Immature natural killer cell (primary cell): Measurements from ENCODE around the gene DDA1. TPM values are rescaled to one million over a fixed set of nuclear protein-coding genes. Genes with fewer than 3 reads are reported as not detected.
A peak's percentile ranks its signal among the peaks of the same experiment; 100 is the strongest.

Experiments used
- DNase-seq, 3 donors: peaks; one replicate each; pipeline ENCODE4 v3.0.0; 2022; ENCODE audit warnings: mixed read lengths in 1 of 3
- H3K27ac Mint-ChIP-seq, 6 donors: one replicate each; pipeline ENCODE4 v1.8.0; 2020; ENCODE audit warnings: mixed read lengths in 6 of 6, mild to moderate bottlenecking in 5 of 6, inconsistent platforms in 4 of 6, moderate library complexity in 3 of 6
- H3K27me3 Mint-ChIP-seq, 3 donors: one replicate each; pipeline ENCODE4 v1.8.0; 2020 to 2021; ENCODE audit warnings: low read depth in 3 of 3, mild to moderate bottlenecking in 3 of 3, mixed read lengths in 3 of 3, moderate library complexity in 3 of 3, inconsistent platforms in 1 of 3
- H3K36me3 Mint-ChIP-seq, 3 donors: one replicate each; pipeline ENCODE4 v1.8.0; 2020; ENCODE audit warnings: mixed read lengths in 3 of 3, inconsistent platforms in 2 of 3, mild to moderate bottlenecking in 2 of 3
- H3K4me1 Mint-ChIP-seq, 2 donors: one replicate each; pipeline ENCODE4 v1.8.0; 2020; ENCODE audit warnings: inconsistent platforms in 2 of 2, mild to moderate bottlenecking in 2 of 2, mixed read lengths in 2 of 2, moderate library complexity in 1 of 2
- H3K4me3 Mint-ChIP-seq, 5 donors: one replicate each; pipeline ENCODE4 v1.8.0; 2020; ENCODE audit warnings: mild to moderate bottlenecking in 5 of 5, mixed read lengths in 5 of 5, inconsistent platforms in 3 of 5, moderate library complexity in 3 of 5
- H3K9me3 Mint-ChIP-seq, 6 donors: one replicate each; pipeline ENCODE4 v1.8.0; 2020; ENCODE audit warnings: mild to moderate bottlenecking in 6 of 6, mixed read lengths in 6 of 6, inconsistent platforms in 4 of 6, moderate library complexity in 3 of 6
- polyA plus RNA-seq, 3 donors: library from polyadenylated mRNA; unstranded; fragments of 300-500 nt; fragmentation: Illumina TruSeq; gene quantifications; one replicate each; pipeline ENCODE4 v1.2.3, GENCODE V29; 2021

The DDA1 gene
- polyA plus RNA-seq, 3 donors from 2014 or later, result 30.0 to 48.6 (median 40.6) TPM

GRCh38 chr19:17296273-17296672 is 13.1 kb upstream of the DDA1 start:
- H3K36me3 Mint-ChIP-seq, result peaks cover 0 to 4% (median 0%) of the 10 kb centered on the region in 3 donors
- no peak overlapping the region for H3K4me3 Mint-ChIP-seq
- H3K4me1 Mint-ChIP-seq, result peaks cover 5 to 6% of the 10 kb centered on the region in 2 donors
- no peak for DNase-seq
- H3K27ac Mint-ChIP-seq, result no peak overlapping the region
- H3K9me3 Mint-ChIP-seq, result no peaks in the 10 kb centered on the region
- H3K27me3 Mint-ChIP-seq, result no peaks in the 10 kb centered on the region

- Mint-ChIP-seq H3K36me3 (peaks cover 0 to 4% (median 0%) of the 10 kb centered on the region in 3 donors), H3K4me3 (no peak overlapping the region), H3K9me3 (no peaks in the 10 kb centered on the region), H3K27ac (no peak overlapping the region), H3K4me1 (peaks cover 4 to 5% of the 10 kb centered on the region in 2 donors), H3K27me3 (no peaks in the 10 kb centered on the region)
- DNase-seq, result no peak
Measured at GRCh38 chr19:17296976-17297375, 12.4 kb upstream of the DDA1 start.

- Mint-ChIP-seq H3K9me3 (no peaks in the 10 kb centered on the region), H3K4me3 (no peak overlapping the region), H3K27me3 (peaks cover 0 to 6% (median 3%) of the 10 kb centered on the region in 3 donors), H3K36me3 (peaks cover 0 to 4% (median 0%) of the 10 kb centered on the region in 3 donors), H3K27ac (no peak overlapping the region), H3K4me1 (peaks cover 27 to 33% of the 10 kb centered on the region in 2 donors)
- no peak for DNase-seq
Measured at GRCh38 chr19:17300992-17301619, 8.3 kb upstream of the DDA1 start.

DNA sequence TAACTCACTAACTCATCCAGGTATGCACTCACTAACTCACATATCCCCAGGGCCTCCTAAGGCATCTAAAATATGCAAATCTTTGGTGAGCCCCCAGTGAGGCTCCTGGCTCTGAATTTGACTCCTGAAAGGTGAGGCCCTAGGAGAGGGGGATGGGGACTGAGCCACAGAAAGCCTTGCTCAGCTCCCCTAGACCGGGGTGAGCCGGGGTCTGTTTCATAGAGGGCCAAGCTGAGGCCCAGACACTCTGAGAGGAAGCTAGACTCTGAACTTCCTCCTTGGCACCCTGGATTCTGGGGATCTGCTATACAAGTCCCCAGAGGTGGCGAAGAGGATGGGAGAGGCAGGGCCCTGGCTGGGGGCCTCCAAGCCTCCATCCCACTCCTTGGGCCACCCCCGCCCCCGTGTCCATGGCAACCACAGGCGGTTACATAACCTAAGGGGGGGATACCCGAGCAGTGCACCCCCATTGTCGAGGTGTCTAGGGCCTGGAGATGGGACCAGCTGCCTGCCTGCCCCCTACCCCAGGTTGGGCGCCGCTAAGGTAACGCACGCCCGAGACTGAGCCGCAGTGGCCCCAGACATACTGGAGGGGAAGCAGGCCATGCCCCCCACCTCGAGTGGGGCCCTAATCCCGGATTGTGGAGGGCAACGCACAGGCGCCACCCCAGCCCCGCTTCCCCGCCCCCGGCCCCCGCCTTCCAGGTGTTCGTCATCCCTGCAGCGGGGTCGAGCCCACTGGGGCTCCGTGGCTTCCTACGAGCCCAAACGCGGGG is 6.8 kb upstream of the DDA1 start:
- Mint-ChIP-seq H3K9me3 (no peaks in the 10 kb centered on the region), H3K4me1 (peaks cover 36 to 40% of the 10 kb centered on the region in 2 donors), H3K27ac (peak overlapping the region in 2 of 6 donors; percentile 17 to 52), H3K4me3 (peak overlapping the region; percentile 54 to 83 (median 78)), H3K36me3 (peaks cover 0 to 4% (median 0%) of the 10 kb centered on the region in 3 donors), H3K27me3 (peaks cover 0 to 6% (median 3%) of the 10 kb centered on the region in 3 donors)
- DNase-seq, result no peak

GRCh38 chr19:17303167-17303939 is 6.0 kb upstream of the DDA1 start, which contains the start of gene ABHD8:
TSS of gene ABHD8 (minus strand) at chr19:17303425. CDS start at chr19:17301616, 1,809 bp downstream.
- Mint-ChIP-seq H3K4me1 (peaks cover 42 to 45% of the 10 kb centered on the region in 2 donors), H3K4me3 (peak within 1 kb of the TSS; percentile 75 to 83 (median 78)), H3K27me3 (peaks cover 0 to 6% (median 5%) of the 10 kb centered on the region in 3 donors), H3K9me3 (no peaks in the 10 kb centered on the region), H3K36me3 (peaks cover 0 to under 1% (median 0%) of the 10 kb centered on the region in 3 donors), H3K27ac (peak within 1 kb of the TSS; percentile 41 to 81 (median 72))
- peak; percentile 93 to 94 (median 93) for DNase-seq

DNA sequence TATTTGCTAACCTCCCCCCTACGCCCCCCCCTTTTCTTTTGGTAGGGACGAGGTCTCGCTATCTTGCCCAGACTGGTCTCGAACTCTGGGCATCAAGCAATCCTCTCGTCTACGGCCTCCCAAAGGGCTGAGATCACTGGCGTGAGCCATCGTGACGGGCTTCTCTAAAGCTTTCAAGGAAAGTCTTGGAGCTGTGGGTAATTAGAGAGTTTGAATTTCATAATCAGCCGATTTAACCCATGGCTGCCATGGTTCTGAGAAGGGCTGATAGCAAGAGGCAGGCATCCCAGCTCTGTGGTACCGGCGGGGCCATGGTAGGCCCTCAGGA is 5.5 kb upstream of the DDA1 start:
- peaks cover under 1 to 6% (median 6%) of the 10 kb centered on the region in 3 donors for H3K27me3 Mint-ChIP-seq
- H3K4me1 Mint-ChIP-seq, result peaks cover 43 to 45% of the 10 kb centered on the region in 2 donors
- no peak for DNase-seq
- H3K9me3 Mint-ChIP-seq, result no peaks in the 10 kb centered on the region
- H3K4me3 Mint-ChIP-seq, result peak overlapping the region; percentile 75 to 83 (median 78)
- H3K27ac Mint-ChIP-seq, result peak overlapping the region in 3 of 6 donors; percentile 14 to 70 (median 41)
- H3K36me3 Mint-ChIP-seq, result no peaks in the 10 kb centered on the region

DNA sequence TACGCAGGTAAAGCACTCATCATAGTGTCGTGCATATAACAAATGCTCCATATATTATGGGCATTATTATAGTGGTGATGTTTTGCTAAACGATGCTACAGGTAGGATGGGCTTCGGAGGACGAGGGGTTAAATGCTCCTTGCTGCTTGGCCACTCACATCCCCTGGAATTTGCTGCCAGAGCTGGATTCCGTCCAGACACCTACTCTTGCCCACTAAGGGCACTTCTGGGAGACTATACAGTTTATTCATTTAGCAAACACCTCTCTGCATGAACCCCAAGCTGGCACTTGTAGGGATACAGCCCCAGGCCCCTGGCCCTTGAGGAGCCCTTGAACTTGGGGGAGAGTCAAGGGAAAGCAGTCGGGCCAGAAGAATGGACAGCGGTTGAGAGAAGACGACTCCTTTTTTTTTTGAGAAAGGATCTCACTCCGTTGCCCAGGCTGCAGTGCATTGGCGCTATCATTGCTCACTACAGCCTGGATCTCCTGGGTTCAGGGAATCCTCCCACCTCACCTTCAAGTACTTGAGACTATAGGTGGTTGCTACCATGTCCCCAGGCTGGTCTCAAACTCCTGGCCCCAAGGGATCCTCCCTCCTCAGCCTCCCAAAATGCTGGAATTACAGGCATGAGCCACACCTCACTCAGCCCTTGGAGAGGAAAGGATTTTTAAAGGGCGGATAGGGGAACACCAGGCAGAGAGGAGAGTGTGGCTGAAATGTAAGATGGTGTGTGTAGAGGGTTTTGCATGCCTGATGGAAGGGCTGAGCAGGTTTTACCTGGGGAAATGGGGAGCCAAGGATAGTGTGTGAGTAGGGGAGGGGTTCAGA is 4.8 kb upstream of the DDA1 start:
- H3K4me3 Mint-ChIP-seq, result peak overlapping the region; percentile 88 to 92 (median 88)
- peak overlapping the region; percentile 82 to 93 (median 90) for H3K27ac Mint-ChIP-seq
- peaks cover 50 to 52% of the 10 kb centered on the region in 2 donors for H3K4me1 Mint-ChIP-seq
- peaks cover 6 to 11% (median 9%) of the 10 kb centered on the region in 3 donors for H3K27me3 Mint-ChIP-seq
- no peak for DNase-seq
- no peaks in the 10 kb centered on the region for H3K36me3 Mint-ChIP-seq
- H3K9me3 Mint-ChIP-seq, result no peaks in the 10 kb centered on the region

DNA sequence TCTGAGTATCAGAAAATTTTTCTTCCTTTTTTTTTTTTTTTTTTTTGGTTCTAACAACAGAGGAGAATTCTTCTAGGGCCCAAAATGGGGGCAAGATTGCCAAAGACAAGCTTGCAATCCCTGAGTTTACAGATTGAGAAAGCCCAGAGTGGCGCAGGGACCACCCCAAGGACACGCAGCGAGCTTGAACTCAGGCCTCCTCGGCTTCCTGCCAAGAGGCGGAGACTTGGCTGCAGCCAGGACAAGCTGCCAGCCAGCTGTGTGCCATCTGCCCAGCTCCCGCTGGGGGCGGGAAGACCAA is 4.2 kb upstream of the DDA1 start:
- Mint-ChIP-seq H3K4me3 (peak overlapping the region; percentile 88 to 92 (median 88)), H3K9me3 (no peaks in the 10 kb centered on the region), H3K27ac (peak overlapping the region; percentile 82 to 93 (median 90)), H3K4me1 (peaks cover 55% of the 10 kb centered on the region in 2 donors), H3K36me3 (no peaks in the 10 kb centered on the region), H3K27me3 (peaks cover 6 to 11% (median 9%) of the 10 kb centered on the region in 3 donors)
- DNase-seq, result no peak

- H3K9me3 Mint-ChIP-seq, result no peaks in the 10 kb centered on the region
- DNase-seq, result peak; percentile 96 to 97 (median 96)
- peaks cover 60% of the 10 kb centered on the region in 2 donors for H3K4me1 Mint-ChIP-seq
- H3K36me3 Mint-ChIP-seq, result no peaks in the 10 kb centered on the region
- peak within 1 kb of the TSS; percentile 88 to 92 (median 88) for H3K4me3 Mint-ChIP-seq
- peaks cover 6 to 11% (median 9%) of the 10 kb centered on the region in 3 donors for H3K27me3 Mint-ChIP-seq
- peak within 1 kb of the TSS; percentile 82 to 93 (median 90) for H3K27ac Mint-ChIP-seq
Measured at GRCh38 chr19:17305517-17306284, 3.7 kb upstream of the DDA1 start, which contains the start of gene MRPL34. TSS of gene MRPL34 (plus strand) at chr19:17305872. CDS start at chr19:17305893, 21 bp downstream.

DNA sequence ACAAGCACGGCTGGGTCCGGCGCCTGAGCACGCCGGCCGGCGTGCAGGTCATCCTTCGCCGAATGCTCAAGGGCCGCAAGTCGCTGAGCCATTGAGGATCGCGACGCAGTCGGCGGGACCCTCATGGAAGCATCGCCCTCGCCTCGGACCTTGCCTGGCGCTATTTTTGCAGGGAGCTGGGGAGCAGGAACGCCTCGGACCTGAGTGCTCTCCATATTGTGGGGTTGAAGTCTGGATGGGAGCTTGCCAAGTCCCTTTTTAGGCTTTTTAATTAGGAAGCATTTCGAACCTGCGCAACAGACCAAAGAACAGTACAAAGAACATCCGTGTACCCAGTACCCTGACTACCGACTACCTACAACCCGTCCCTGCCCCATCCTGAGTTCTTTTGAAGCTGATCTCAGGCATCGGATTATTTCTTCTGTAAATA is 3.1 kb upstream of the DDA1 start:
- Mint-ChIP-seq H3K27me3 (peaks cover 6 to 11% (median 9%) of the 10 kb centered on the region in 3 donors), H3K4me1 (peaks cover 62 to 63% of the 10 kb centered on the region in 2 donors), H3K27ac (peak overlapping the region; percentile 56 to 89 (median 84)), H3K4me3 (peak overlapping the region; percentile 88 to 92 (median 88)), H3K9me3 (no peaks in the 10 kb centered on the region), H3K36me3 (no peaks in the 10 kb centered on the region)
- DNase-seq, result no peak

DNA sequence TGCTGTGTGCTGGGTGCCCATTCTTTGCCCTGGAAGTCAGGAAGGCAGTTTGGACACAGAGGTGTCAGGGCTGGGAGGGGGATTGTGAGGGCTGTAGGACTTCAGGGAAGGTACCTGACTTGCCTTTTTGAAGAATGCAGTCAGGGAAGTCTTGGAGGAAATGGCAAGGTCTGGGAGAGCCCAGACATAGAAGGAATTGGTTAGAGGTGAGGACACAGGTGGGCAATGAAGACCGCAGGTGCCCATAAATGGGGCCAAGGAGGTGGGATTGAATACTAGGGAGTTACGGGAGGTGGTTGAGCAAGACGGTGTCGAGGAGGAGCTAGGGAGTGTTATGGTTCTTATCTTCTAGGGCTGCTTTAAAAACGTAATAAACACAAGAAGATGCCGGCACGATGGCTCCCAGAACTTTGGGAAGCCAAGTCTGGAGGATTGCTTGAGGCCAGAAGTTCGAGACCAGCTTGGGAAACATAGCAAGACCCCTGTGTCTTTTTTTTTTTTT is 1.4 kb upstream of the DDA1 start:
- Mint-ChIP-seq H3K27ac (peak overlapping the region in 4 of 6 donors; percentile 32 to 85 (median 68)), H3K4me1 (peaks cover 59 to 63% of the 10 kb centered on the region in 2 donors), H3K9me3 (no peaks in the 10 kb centered on the region), H3K36me3 (no peaks in the 10 kb centered on the region), H3K27me3 (peaks cover 6 to 11% (median 9%) of the 10 kb centered on the region in 3 donors), H3K4me3 (peak overlapping the region; percentile 21 to 71 (median 64))
- DNase-seq, result no peak

DNA sequence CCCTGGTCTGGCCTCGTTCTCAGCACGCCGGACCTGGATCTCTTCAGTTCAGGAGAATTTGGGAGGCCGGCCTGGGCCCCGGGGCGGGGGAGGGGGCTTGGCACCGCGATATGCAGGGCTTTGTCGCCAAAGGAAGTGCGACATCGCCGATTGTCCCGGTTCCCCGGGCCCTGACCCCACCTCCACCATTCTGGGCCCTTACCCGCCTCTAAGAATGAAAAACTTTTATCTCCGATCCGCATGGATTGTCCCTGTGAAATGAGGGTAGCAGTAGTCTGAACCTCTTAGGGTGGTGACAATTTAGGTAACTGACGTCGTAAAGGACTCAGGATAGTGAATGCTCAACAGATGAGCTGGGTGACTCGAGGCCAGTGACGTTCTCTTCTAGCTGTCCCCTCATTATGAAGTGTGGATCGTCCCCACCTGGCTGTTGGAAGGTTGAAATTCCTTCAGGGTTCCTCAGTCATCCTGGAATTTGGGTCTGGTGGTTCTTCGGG is 650 bp downstream of the DDA1 start:
- H3K27me3 Mint-ChIP-seq, result peaks cover 6 to 10% (median 9%) of the 10 kb centered on the region in 3 donors
- peak overlapping the region; percentile 85 to 97 (median 94) for H3K27ac Mint-ChIP-seq
- H3K9me3 Mint-ChIP-seq, result no peaks in the 10 kb centered on the region
- DNase-seq, result no peak
- H3K36me3 Mint-ChIP-seq, result no peaks in the 10 kb centered on the region
- peaks cover 44 to 45% of the 10 kb centered on the region in 2 donors for H3K4me1 Mint-ChIP-seq
- H3K4me3 Mint-ChIP-seq, result peak overlapping the region; percentile 88 to 99 (median 95)
